Esophagus squamous epithelium (tissue), 4 donors: ENCODE results near the gene C16orf74.

Experiments used
- POLR2A ChIP-seq, 4 donors: fragments of 450-650 bp; IDR thresholded peaks; one replicate each; pipeline ENCODE4 v1.6.1; 2017; ENCODE audit warnings: antibody characterized with exemption in 4 of 4, mild to moderate bottlenecking in 4 of 4, moderate library complexity in 3 of 4
- TF ChIP-seq, protein P1 (sequence below), 6 experiments: fragments of 450-650 bp in 4 of 6; fragments of 200-600 bp in 2 of 6; sonication (generic) in 2 of 6; IDR thresholded peaks; one replicate each; pipeline ENCODE4 v1.5.1; 2016 to 2019; ENCODE audit warnings: antibody characterized with exemption in 6 of 6, mild to moderate bottlenecking in 4 of 6, moderate library complexity in 4 of 6

- TF ChIP-seq, protein P1, sequence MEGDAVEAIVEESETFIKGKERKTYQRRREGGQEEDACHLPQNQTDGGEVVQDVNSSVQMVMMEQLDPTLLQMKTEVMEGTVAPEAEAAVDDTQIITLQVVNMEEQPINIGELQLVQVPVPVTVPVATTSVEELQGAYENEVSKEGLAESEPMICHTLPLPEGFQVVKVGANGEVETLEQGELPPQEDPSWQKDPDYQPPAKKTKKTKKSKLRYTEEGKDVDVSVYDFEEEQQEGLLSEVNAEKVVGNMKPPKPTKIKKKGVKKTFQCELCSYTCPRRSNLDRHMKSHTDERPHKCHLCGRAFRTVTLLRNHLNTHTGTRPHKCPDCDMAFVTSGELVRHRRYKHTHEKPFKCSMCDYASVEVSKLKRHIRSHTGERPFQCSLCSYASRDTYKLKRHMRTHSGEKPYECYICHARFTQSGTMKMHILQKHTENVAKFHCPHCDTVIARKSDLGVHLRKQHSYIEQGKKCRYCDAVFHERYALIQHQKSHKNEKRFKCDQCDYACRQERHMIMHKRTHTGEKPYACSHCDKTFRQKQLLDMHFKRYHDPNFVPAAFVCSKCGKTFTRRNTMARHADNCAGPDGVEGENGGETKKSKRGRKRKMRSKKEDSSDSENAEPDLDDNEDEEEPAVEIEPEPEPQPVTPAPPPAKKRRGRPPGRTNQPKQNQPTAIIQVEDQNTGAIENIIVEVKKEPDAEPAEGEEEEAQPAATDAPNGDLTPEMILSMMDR (IDR thresholded peaks at IDR 0.05): no peak
- TF ChIP-seq POLR2A (IDR thresholded peaks at IDR 0.05): no peak
Observed at GRCh38 chr16:85784813-85785212, 33.9 kb upstream of the C16orf74 start.
